HL-60 (cell line): ENCODE results near the gene LINGO3.

Source experiments
- DNase-seq, 2 experiments: peaks; one replicate each; pipeline ENCODE4 v3.0.0-alpha.2; 2010 to 2020; ENCODE audit warnings: low read depth in 1 of 2, low spot score in 1 of 2
- H3K27ac ChIP-seq: fragments of 250-450 bp; sonication (Bioruptor Pico); replicated peaks from 2 replicates; pipeline ENCODE4 v1.5.1; 2020; ENCODE audit warnings: mild to moderate bottlenecking, moderate library complexity
- H3K27me3 ChIP-seq: fragments of 250-450 bp; sonication (Bioruptor Pico); 2 replicates; pipeline ENCODE4 v1.5.1; 2021; ENCODE audit warnings: mild to moderate bottlenecking, moderate library complexity; ENCODE audit not compliant: insufficient read depth, poor library complexity, severe bottlenecking
- H3K4me3 ChIP-seq: replicated peaks from 2 replicates; pipeline ENCODE4 v1.5.1; 2011; ENCODE audit warnings: mild to moderate bottlenecking, control low read depth, low read length; ENCODE audit not compliant: insufficient read depth
- CTCF ChIP-seq: IDR thresholded peaks from one replicate; pipeline ENCODE4 v1.5.1; 2011; ENCODE audit warnings: low read length, control low read depth, inconsistent platforms; ENCODE audit not compliant: insufficient read depth
- GABPA ChIP-seq: IDR thresholded peaks from 2 replicates; pipeline ENCODE4 v1.6.1; 2012; ENCODE audit warnings: low read depth
- POLR2AphosphoS5 ChIP-seq: IDR thresholded peaks from 2 replicates; pipeline ENCODE4 v1.6.1; 2012; ENCODE audit warnings: low read depth
- SPI1 ChIP-seq: IDR thresholded peaks from 2 replicates; pipeline ENCODE4 v1.6.1; 2012; ENCODE audit warnings: low read depth, mild to moderate bottlenecking, borderline replicate concordance
- TF ChIP-seq, protein P1 (sequence below): IDR thresholded peaks from 2 replicates; pipeline ENCODE4 v1.6.1; 2012; ENCODE audit warnings: low read depth; ENCODE audit not compliant: insufficient replicate concordance

LINGO3 gene

GRCh38 chr19:2306281-2306806 lies 1.6 kb downstream of the LINGO3 start:
- Histone ChIP-seq H3K4me3 (no peak overlapping the region), H3K27ac (no peak overlapping the region), H3K27me3 (peaks cover 35% of the 10 kb centered on the region)
- no peak for DNase-seq
- TF ChIP-seq SPI1 (no peak), POLR2AphosphoS5 (no peak), CTCF (no peak), GABPA (no peak)
- TF ChIP-seq, protein P1, sequence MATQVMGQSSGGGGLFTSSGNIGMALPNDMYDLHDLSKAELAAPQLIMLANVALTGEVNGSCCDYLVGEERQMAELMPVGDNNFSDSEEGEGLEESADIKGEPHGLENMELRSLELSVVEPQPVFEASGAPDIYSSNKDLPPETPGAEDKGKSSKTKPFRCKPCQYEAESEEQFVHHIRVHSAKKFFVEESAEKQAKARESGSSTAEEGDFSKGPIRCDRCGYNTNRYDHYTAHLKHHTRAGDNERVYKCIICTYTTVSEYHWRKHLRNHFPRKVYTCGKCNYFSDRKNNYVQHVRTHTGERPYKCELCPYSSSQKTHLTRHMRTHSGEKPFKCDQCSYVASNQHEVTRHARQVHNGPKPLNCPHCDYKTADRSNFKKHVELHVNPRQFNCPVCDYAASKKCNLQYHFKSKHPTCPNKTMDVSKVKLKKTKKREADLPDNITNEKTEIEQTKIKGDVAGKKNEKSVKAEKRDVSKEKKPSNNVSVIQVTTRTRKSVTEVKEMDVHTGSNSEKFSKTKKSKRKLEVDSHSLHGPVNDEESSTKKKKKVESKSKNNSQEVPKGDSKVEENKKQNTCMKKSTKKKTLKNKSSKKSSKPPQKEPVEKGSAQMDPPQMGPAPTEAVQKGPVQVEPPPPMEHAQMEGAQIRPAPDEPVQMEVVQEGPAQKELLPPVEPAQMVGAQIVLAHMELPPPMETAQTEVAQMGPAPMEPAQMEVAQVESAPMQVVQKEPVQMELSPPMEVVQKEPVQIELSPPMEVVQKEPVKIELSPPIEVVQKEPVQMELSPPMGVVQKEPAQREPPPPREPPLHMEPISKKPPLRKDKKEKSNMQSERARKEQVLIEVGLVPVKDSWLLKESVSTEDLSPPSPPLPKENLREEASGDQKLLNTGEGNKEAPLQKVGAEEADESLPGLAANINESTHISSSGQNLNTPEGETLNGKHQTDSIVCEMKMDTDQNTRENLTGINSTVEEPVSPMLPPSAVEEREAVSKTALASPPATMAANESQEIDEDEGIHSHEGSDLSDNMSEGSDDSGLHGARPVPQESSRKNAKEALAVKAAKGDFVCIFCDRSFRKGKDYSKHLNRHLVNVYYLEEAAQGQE = no peak

- peaks cover 35% of the 10 kb centered on the region for H3K27me3 ChIP-seq
- no peak for DNase-seq
- H3K4me3 ChIP-seq = no peak overlapping the region
- TF ChIP-seq CTCF (no peak), POLR2AphosphoS5 (no peak), GABPA (no peak), SPI1 (no peak)
- TF ChIP-seq, protein P1 = no peak
- no peak overlapping the region for H3K27ac ChIP-seq
These were observed 2.3 kb downstream of the LINGO3 start for GRCh38 chr19:2305452-2306280.

DNA sequence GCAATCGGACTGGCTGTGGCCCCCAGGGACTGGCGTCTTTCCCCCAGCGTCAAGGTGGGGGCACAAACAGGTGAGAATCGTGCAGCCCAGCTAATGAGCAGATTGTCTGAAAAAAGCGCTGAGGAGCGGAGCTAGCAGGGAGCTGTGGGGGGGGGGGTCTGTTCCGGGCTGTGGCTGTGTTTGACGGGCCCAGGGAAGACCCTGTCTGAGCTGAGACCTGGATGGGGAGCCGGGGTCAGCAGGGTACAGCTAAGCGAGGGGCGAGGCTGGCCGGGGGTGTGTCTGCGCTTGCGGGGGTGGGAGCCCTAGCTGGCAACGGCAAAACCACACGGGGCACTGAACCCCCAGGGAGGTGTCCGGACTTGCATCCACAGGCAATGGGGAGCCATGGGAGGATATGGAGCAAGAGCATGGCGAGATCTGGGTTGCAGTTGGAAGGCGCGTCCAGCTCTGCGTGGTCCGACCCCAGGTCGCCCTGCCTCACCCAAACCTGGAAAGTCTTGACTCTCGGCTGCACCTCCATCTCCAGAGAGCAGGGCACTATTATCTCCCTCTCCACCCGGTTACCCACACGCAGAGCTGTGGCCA lies 4.6 kb downstream of the LINGO3 start:
- no peak for TF ChIP-seq POLR2AphosphoS5
- TF ChIP-seq CTCF = no peak
- no peak for TF ChIP-seq GABPA
- TF ChIP-seq, protein P1 = no peak
- no peak for TF ChIP-seq SPI1
- H3K27me3 ChIP-seq = peaks cover 35% of the 10 kb centered on the region
- H3K4me3 ChIP-seq = no peak overlapping the region

More for the DNA sequence above, 4.6 kb downstream of the LINGO3 start:
- H3K27ac ChIP-seq = no peak overlapping the region
- DNase-seq = no peak
